HG02970 (cell line): Measurements from ENCODE around the gene VWA5B1.
"Not testable (repeated sequence)": the region's sequence is repeated elsewhere in the genome, so short reads cannot be mapped to it uniquely, and the experiment has no call there.

Experiments
- ATAC-seq: cut with Tn5 transposase; IDR thresholded peaks from one replicate; pipeline ENCODE4 v1.9.1; 2021; ENCODE audit warnings: mild to moderate bottlenecking, moderate library complexity, moderate number of reproducible peaks; ENCODE audit not compliant: unreplicated experiment, low FRiP score

Gene VWA5B1

GRCh38 chr1:20290624-20291597, at the start of gene VWA5B1:
Gene VWA5B1, plus strand, starts transcription at chr1:20290875. Its CDS starts 19,727 bp downstream, at chr1:20310602.
- ATAC-seq, result no peak

GRCh38 chr1:20242890-20243479, 47.7 kb upstream of the VWA5B1 start:
- ATAC-seq, result no peak

GRCh38 chr1:20248971-20249612, 41.6 kb upstream of the VWA5B1 start:
- no peak for ATAC-seq

GRCh38 chr1:20250340-20250989, 40.2 kb upstream of the VWA5B1 start:
- no peak for ATAC-seq

- ATAC-seq, result no peak
These were observed 38.1 kb upstream of the VWA5B1 start for GRCh38 chr1:20252587-20252986.

- ATAC-seq, result no peak
These were observed 35.0 kb upstream of the VWA5B1 start for GRCh38 chr1:20255666-20256065.

- ATAC-seq, result no peak
These were observed 31.0 kb upstream of the VWA5B1 start for GRCh38 chr1:20259646-20260045.

GRCh38 chr1:20261095-20261494, 29.6 kb upstream of the VWA5B1 start:
- no peak for ATAC-seq

GRCh38 chr1:20262810-20263534, 27.7 kb upstream of the VWA5B1 start:
- no peak for ATAC-seq

GRCh38 chr1:20265250-20265649, 25.4 kb upstream of the VWA5B1 start:
- no peak for ATAC-seq

- ATAC-seq, result no peak
These were observed 24.5 kb upstream of the VWA5B1 start for GRCh38 chr1:20266141-20266540.

- ATAC-seq, result no peak
These were observed 24.0 kb upstream of the VWA5B1 start for GRCh38 chr1:20266642-20267041.

- ATAC-seq, result no peak
These were observed 18.9 kb upstream of the VWA5B1 start for GRCh38 chr1:20271498-20272400.

- ATAC-seq, result not testable (repeated sequence)
These were observed 17.0 kb upstream of the VWA5B1 start for GRCh38 chr1:20273716-20274115.

- no peak for ATAC-seq
These were observed 15.3 kb upstream of the VWA5B1 start for GRCh38 chr1:20275319-20275925.

GRCh38 chr1:20276485-20277159, 14.1 kb upstream of the VWA5B1 start:
- no peak for ATAC-seq

GRCh38 chr1:20278692-20279130, 12.0 kb upstream of the VWA5B1 start:
- ATAC-seq, result no peak

GRCh38 chr1:20279509-20279908, 11.2 kb upstream of the VWA5B1 start:
- no peak for ATAC-seq
